ENCODE data around the gene ITGA11. TPM values are rescaled to one million over a fixed set of nuclear protein-coding genes. Genes with fewer than 3 reads are reported as not detected.
A peak's percentile ranks its signal among the peaks of the same experiment; 100 is the strongest.

The ITGA11 gene
- total and polyA plus RNA-seq, 2 of the 13 experiments (the other 11 are each of a cell fraction or from before 2014, with no cell fraction given): not detected

GRCh38 chr15:68278345-68278594 lies 153.7 kb downstream of the ITGA11 start (continued):
- TF ChIP-seq ZNF367 (CRISPR knock-in tag; IDR thresholded peaks at IDR 0.05; ENCODE audit: borderline replicate concordance) (peak; percentile 86; the same call in 1 of the 2 replicates), ZNF543 (CRISPR knock-in tag; IDR thresholded peaks at IDR 0.05) (no peak), ETV5 (CRISPR knock-in tag; IDR thresholded peaks at IDR 0.05; ENCODE audit: borderline replicate concordance) (peak; percentile 6; the same call in 1 of the 2 replicates), ZNF337 (CRISPR knock-in tag; IDR thresholded peaks at IDR 0.05; ENCODE audit: borderline replicate concordance, low read depth) (0 out of 2 replicates have a peak, but pooled peaks have one; percentile 4), HOXD1 (CRISPR knock-in tag; IDR thresholded peaks at IDR 0.05) (peak; percentile 58; the same call in 1 of the 2 replicates), XBP1 (CRISPR knock-in tag; IDR thresholded peaks at IDR 0.05) (0 out of 2 replicates have a peak, but pooled peaks have one; percentile 27), SAP130 (CRISPR knock-in tag; IDR thresholded peaks at IDR 0.05; ENCODE audit: low read depth) (peak; percentile 1; the same call in 1 of the 2 replicates), ESRRA (CRISPR knock-in tag; IDR thresholded peaks at IDR 0.05; ENCODE audit: low read depth) (0 out of 2 replicates have a peak, but pooled peaks have one; percentile 9), KDM2A (CRISPR knock-in tag; IDR thresholded peaks at IDR 0.05; ENCODE audit: borderline replicate concordance, low read depth) (0 out of 2 replicates have a peak, but pooled peaks have one; percentile 26), ZNF670 (CRISPR knock-in tag; IDR thresholded peaks at IDR 0.05; ENCODE audit: borderline replicate concordance) (no peak), ZNF225 (CRISPR knock-in tag; IDR thresholded peaks at IDR 0.05) (0 out of 2 replicates have a peak, but pooled peaks have one; percentile 3), ZNF773 (CRISPR knock-in tag; IDR thresholded peaks at IDR 0.05; ENCODE audit: borderline replicate concordance) (0 out of 2 replicates have a peak, but pooled peaks have one; percentile 1), FOXA1 (IDR thresholded peaks at IDR 0.05) (no peak), FOXA1 (CRISPR knock-in tag; IDR thresholded peaks at IDR 0.05) (peak; percentile 85), MTF2 (CRISPR knock-in tag; IDR thresholded peaks at IDR 0.05; ENCODE audit: borderline replicate concordance) (no peak), ZNF800 (CRISPR knock-in tag; IDR thresholded peaks at IDR 0.05) (peak; percentile 59; the same call in 1 of the 2 replicates), HOXA3 (CRISPR knock-in tag; IDR thresholded peaks at IDR 0.05) (peak; percentile 47; the same call in 1 of the 2 replicates), ZNF768 (CRISPR knock-in tag; IDR thresholded peaks at IDR 0.05) (no peak), SMARCE1 (IDR thresholded peaks at IDR 0.05; ENCODE audit: borderline replicate concordance) (no peak), ZNF619 (CRISPR knock-in tag; IDR thresholded peaks at IDR 0.05) (no peak)
- TF ChIP-seq, protein P1, sequence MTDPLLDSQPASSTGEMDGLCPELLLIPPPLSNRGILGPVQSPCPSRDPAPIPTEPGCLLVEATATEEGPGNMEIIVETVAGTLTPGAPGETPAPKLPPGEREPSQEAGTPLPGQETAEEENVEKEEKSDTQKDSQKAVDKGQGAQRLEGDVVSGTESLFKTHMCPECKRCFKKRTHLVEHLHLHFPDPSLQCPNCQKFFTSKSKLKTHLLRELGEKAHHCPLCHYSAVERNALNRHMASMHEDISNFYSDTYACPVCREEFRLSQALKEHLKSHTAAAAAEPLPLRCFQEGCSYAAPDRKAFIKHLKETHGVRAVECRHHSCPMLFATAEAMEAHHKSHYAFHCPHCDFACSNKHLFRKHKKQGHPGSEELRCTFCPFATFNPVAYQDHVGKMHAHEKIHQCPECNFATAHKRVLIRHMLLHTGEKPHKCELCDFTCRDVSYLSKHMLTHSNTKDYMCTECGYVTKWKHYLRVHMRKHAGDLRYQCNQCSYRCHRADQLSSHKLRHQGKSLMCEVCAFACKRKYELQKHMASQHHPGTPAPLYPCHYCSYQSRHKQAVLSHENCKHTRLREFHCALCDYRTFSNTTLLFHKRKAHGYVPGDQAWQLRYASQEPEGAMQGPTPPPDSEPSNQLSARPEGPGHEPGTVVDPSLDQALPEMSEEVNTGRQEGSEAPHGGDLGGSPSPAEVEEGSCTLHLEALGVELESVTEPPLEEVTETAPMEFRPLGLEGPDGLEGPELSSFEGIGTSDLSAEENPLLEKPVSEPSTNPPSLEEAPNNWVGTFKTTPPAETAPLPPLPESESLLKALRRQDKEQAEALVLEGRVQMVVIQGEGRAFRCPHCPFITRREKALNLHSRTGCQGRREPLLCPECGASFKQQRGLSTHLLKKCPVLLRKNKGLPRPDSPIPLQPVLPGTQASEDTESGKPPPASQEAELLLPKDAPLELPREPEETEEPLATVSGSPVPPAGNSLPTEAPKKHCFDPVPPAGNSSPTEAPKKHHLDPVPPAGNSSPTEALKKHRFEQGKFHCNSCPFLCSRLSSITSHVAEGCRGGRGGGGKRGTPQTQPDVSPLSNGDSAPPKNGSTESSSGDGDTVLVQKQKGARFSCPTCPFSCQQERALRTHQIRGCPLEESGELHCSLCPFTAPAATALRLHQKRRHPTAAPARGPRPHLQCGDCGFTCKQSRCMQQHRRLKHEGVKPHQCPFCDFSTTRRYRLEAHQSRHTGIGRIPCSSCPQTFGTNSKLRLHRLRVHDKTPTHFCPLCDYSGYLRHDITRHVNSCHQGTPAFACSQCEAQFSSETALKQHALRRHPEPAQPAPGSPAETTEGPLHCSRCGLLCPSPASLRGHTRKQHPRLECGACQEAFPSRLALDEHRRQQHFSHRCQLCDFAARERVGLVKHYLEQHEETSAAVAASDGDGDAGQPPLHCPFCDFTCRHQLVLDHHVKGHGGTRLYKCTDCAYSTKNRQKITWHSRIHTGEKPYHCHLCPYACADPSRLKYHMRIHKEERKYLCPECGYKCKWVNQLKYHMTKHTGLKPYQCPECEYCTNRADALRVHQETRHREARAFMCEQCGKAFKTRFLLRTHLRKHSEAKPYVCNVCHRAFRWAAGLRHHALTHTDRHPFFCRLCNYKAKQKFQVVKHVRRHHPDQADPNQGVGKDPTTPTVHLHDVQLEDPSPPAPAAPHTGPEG (CRISPR knock-in tag; IDR thresholded peaks at IDR 0.05): peak; percentile 40; the same call in 1 of the 2 replicates
- TF ChIP-seq, protein P2, sequence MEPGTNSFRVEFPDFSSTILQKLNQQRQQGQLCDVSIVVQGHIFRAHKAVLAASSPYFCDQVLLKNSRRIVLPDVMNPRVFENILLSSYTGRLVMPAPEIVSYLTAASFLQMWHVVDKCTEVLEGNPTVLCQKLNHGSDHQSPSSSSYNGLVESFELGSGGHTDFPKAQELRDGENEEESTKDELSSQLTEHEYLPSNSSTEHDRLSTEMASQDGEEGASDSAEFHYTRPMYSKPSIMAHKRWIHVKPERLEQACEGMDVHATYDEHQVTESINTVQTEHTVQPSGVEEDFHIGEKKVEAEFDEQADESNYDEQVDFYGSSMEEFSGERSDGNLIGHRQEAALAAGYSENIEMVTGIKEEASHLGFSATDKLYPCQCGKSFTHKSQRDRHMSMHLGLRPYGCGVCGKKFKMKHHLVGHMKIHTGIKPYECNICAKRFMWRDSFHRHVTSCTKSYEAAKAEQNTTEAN (CRISPR knock-in tag; conservative IDR thresholded peaks at IDR 0.05): 0 out of 2 replicates have a peak, but pooled peaks have one; percentile 53
